Epithelial cell of esophagus (primary cell): ENCODE results near the gene IPMK.

ENCODE experiments used
- DNase-seq: peaks from one replicate; pipeline ENCODE4 v3.0.0; 2010; ENCODE audit warnings: low read depth
- H3K4me3 ChIP-seq: 2 replicates; pipeline ENCODE4 v1.5.1; 2011; ENCODE audit warnings: mild to moderate bottlenecking, low read length, control low read depth
- TF ChIP-seq, protein P1 (sequence below): IDR thresholded peaks from 2 replicates; pipeline ENCODE4 v1.5.1; 2011; ENCODE audit warnings: low read depth, mild to moderate bottlenecking, low read length, control low read depth, inconsistent platforms; ENCODE audit not compliant: insufficient read depth; ENCODE audit errors: missing control alignments

IPMK gene

DNA sequence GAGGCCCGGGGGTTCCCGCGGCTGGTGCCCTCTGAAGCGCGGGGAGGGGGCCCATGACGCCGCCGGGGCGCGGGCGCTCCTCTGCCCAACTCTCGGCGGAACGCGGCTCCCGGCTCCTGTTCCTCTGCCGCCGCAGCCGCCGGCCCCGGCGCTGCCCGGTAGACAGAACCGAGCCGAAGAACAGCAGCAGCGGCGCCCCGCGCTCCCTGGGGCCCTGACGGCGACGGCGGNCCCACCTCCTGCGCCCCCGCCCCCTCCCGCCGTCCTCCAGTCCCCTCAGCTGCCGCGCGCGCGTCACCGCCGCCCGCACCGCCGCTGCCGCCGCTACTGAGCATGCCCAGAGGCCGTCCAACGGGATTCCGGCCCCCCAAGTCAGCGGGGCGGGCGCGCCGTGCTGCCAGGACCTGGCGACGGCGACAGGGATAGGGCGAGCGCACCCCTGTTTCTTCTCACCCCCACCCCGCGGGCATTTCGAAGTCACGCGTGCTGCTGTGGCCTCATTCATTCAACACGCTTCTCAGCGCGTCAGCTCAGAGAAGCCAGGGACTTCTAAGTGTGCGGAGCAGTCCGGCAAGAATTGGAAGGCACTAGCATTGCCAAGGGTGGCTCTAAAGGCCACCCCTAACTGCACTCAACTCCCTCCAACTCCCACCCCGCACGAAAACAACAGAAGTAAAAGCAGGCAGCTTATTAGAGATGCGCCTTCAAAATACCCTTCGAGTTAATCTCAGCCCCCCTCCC, at the start of gene IPMK:
Gene IPMK (minus strand): TSS at position 182 of the 741 bp plus-strand sequence. CDS start 283 bp downstream, outside the sequence.
- DNase-seq = peak; percentile 96
- TF ChIP-seq, protein P1, sequence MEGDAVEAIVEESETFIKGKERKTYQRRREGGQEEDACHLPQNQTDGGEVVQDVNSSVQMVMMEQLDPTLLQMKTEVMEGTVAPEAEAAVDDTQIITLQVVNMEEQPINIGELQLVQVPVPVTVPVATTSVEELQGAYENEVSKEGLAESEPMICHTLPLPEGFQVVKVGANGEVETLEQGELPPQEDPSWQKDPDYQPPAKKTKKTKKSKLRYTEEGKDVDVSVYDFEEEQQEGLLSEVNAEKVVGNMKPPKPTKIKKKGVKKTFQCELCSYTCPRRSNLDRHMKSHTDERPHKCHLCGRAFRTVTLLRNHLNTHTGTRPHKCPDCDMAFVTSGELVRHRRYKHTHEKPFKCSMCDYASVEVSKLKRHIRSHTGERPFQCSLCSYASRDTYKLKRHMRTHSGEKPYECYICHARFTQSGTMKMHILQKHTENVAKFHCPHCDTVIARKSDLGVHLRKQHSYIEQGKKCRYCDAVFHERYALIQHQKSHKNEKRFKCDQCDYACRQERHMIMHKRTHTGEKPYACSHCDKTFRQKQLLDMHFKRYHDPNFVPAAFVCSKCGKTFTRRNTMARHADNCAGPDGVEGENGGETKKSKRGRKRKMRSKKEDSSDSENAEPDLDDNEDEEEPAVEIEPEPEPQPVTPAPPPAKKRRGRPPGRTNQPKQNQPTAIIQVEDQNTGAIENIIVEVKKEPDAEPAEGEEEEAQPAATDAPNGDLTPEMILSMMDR = no peak
- peak within 1 kb of the TSS; percentile 82 for H3K4me3 ChIP-seq

- DNase-seq = no peak
- TF ChIP-seq, protein P1 = no peak
- H3K4me3 ChIP-seq = no peak overlapping the region
These were observed 49.2 kb upstream of the IPMK start for GRCh38 chr10:58316874-58317273.

GRCh38 chr10:58311026-58311425, 43.3 kb upstream of the IPMK start:
- no peak overlapping the region for H3K4me3 ChIP-seq
- TF ChIP-seq, protein P1 = no peak
- no peak for DNase-seq

GRCh38 chr10:58307676-58308075, 40.0 kb upstream of the IPMK start:
- TF ChIP-seq, protein P1 = no peak
- no peak overlapping the region for H3K4me3 ChIP-seq
- DNase-seq = no peak

DNA sequence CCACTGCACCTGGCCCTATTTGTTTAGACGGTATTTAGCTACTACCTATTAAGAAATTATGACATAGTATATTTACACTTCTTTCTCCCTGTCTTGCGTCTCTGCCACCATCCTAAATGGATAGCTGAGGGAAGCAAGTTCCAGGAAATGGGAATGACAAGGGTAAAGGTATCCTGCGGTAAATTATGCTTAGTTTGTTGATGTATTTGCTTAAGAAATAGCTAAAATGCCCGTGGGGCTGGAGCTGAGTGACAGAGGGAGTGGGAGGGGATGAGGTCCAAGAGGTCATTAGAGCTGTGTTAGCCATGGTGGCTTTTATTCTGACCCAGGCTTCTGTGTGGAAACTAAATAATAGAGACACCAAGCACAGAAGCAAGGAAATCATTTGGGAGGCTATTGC, 38.1 kb upstream of the IPMK start:
- no peak overlapping the region for H3K4me3 ChIP-seq
- DNase-seq = no peak
- TF ChIP-seq, protein P1 = no peak

- DNase-seq = no peak
- H3K4me3 ChIP-seq = no peak overlapping the region
- TF ChIP-seq, protein P1 = no peak
These were observed 36.5 kb upstream of the IPMK start for GRCh38 chr10:58304099-58304633.

GRCh38 chr10:58302254-58302653, 34.6 kb upstream of the IPMK start:
- H3K4me3 ChIP-seq = no peak overlapping the region
- no peak for DNase-seq
- TF ChIP-seq, protein P1 = no peak
